Measurements from ENCODE around the gene ZBTB7C.

Gene ZBTB7C

GRCh38 chr18:48138210-48138609, 271.0 kb downstream of the ZBTB7C start:
- H3K9ac ChIP-seq (ENCODE audit: low read length): no peak overlapping the region
- TF ChIP-seq EZH2phosphoT487 (conservative IDR thresholded peaks at IDR 0.05; ENCODE audit: low read length): no peak
- no peak for TF ChIP-seq CTCF (IDR thresholded peaks at IDR 0.05; ENCODE audit: insufficient read depth, low read length, poor library complexity, severe bottlenecking)
- H3K36me3 ChIP-seq (ENCODE audit: low read length): no peaks in the 10 kb centered on the region
- H3K9me3 ChIP-seq (ENCODE audit: insufficient read depth, low read length): no peaks in the 10 kb centered on the region
- H3K4me3 ChIP-seq (ENCODE audit: insufficient read depth, low read length, poor library complexity, severe bottlenecking): no peak overlapping the region
- H3K27me3 ChIP-seq (ENCODE audit: low read length): no peaks in the 10 kb centered on the region
- no peak overlapping the region for H2AFZ ChIP-seq (ENCODE audit: low read depth, low read length, severe bottlenecking)
- no peaks in the 10 kb centered on the region for H3K79me2 ChIP-seq (ENCODE audit: insufficient read depth, low read length)
- H3K4me2 ChIP-seq (ENCODE audit: low read depth, low read length, poor library complexity, severe bottlenecking): no peak overlapping the region
- no peaks in the 10 kb centered on the region for H4K20me1 ChIP-seq (ENCODE audit: low read depth, low read length)
- no peaks in the 10 kb centered on the region for H3F3A ChIP-seq (ENCODE audit: insufficient read depth)
- no peaks in the 10 kb centered on the region for H3K9me2 ChIP-seq (replicated peaks; ENCODE audit: insufficient read depth, low read length)
- H3K27ac ChIP-seq (ENCODE audit: low read depth, low read length): no peak overlapping the region

DNA sequence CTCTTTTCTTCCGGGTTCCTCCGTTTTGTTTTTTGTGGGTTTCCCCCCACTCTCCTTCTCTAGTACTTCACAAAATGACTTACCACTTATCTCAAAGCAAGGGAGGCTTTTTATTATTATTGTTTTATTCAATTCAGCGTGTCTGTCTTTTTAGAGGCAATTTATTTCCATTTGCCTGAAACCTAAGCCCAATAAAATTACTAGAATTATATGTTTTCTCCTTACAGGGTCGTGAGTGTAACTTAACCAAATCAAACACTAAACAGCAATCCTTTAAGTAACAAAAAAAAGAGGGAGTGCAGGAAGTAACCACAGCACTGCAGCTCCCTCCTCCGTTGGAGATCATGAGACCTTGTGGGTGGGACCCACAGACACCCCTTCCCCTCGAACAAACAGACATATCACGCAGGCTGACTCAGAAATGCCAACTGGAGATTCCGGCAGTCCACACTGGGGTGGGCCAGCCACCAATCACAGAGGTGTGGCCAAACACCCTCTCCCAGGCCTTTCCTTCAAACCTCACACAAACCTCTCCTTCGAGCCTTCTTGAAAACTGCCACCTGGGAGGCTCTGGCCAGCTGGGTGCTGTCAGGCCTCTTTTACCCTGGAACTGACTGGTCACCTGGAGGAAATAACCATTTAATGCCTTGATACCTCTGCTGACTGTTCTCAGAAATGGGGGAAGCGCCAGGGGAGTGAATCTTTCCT, 271.7 kb downstream of the ZBTB7C start:
- H3K4me3 ChIP-seq (ENCODE audit: insufficient read depth, low read length, poor library complexity, severe bottlenecking): no peak overlapping the region
- H3K27ac ChIP-seq (ENCODE audit: low read depth, low read length): no peak overlapping the region
- no peaks in the 10 kb centered on the region for H4K20me1 ChIP-seq (ENCODE audit: low read depth, low read length)
- H3K36me3 ChIP-seq (ENCODE audit: low read length): no peaks in the 10 kb centered on the region
- no peaks in the 10 kb centered on the region for H3K79me2 ChIP-seq (ENCODE audit: insufficient read depth, low read length)
- H3K9ac ChIP-seq (ENCODE audit: low read length): no peak overlapping the region
- no peak overlapping the region for H2AFZ ChIP-seq (ENCODE audit: low read depth, low read length, severe bottlenecking)
- TF ChIP-seq EZH2phosphoT487 (conservative IDR thresholded peaks at IDR 0.05; ENCODE audit: low read length) (no peak), CTCF (IDR thresholded peaks at IDR 0.05; ENCODE audit: insufficient read depth, low read length, poor library complexity, severe bottlenecking) (no peak)
- no peaks in the 10 kb centered on the region for H3K9me3 ChIP-seq (ENCODE audit: insufficient read depth, low read length)
- no peaks in the 10 kb centered on the region for H3K27me3 ChIP-seq (ENCODE audit: low read length)
- H3K4me2 ChIP-seq (ENCODE audit: low read depth, low read length, poor library complexity, severe bottlenecking): no peak overlapping the region
- H3K9me2 ChIP-seq (replicated peaks; ENCODE audit: insufficient read depth, low read length): no peaks in the 10 kb centered on the region
- no peaks in the 10 kb centered on the region for H3F3A ChIP-seq (ENCODE audit: insufficient read depth)

- Histone ChIP-seq H3K4me3 (ENCODE audit: insufficient read depth, low read length, poor library complexity, severe bottlenecking) (no peak overlapping the region), H3K27ac (ENCODE audit: low read depth, low read length) (no peak overlapping the region), H3K27me3 (ENCODE audit: low read length) (no peaks in the 10 kb centered on the region), H3K79me2 (ENCODE audit: insufficient read depth, low read length) (no peaks in the 10 kb centered on the region), H2AFZ (ENCODE audit: low read depth, low read length, severe bottlenecking) (no peak overlapping the region), H3K36me3 (ENCODE audit: low read length) (no peaks in the 10 kb centered on the region), H4K20me1 (ENCODE audit: low read depth, low read length) (no peaks in the 10 kb centered on the region), H3F3A (ENCODE audit: insufficient read depth) (no peaks in the 10 kb centered on the region), H3K4me2 (ENCODE audit: low read depth, low read length, poor library complexity, severe bottlenecking) (no peak overlapping the region), H3K9ac (ENCODE audit: low read length) (no peak overlapping the region), H3K9me3 (ENCODE audit: insufficient read depth, low read length) (no peaks in the 10 kb centered on the region), H3K9me2 (replicated peaks; ENCODE audit: insufficient read depth, low read length) (no peaks in the 10 kb centered on the region)
- no peak for TF ChIP-seq EZH2phosphoT487 (conservative IDR thresholded peaks at IDR 0.05; ENCODE audit: low read length)
- no peak for TF ChIP-seq CTCF (IDR thresholded peaks at IDR 0.05; ENCODE audit: insufficient read depth, low read length, poor library complexity, severe bottlenecking)
Measured at GRCh38 chr18:48136827-48137373, 272.3 kb downstream of the ZBTB7C start.

Measured in SU-DHL-6 (cell line).